HL-60/S4 treated with phorbol 12-myristate 13-acetate at 8.2 ng/mL for 4 days and 3 days (cell line): ENCODE data around the gene HS2ST1.
"Not testable (repeated sequence)": the region's sequence is repeated elsewhere in the genome, so short reads cannot be mapped to it uniquely, and the experiment has no call there.

Source experiments
- in situ Hi-C: fragments of 300-500 bp; cut with MboI; formaldehyde crosslinking; loops from 2 replicates; pipeline ENCODE4 v1.15.0; 2022; ENCODE audit warnings: low sequenced_read_pairs

The HS2ST1 gene

DNA sequence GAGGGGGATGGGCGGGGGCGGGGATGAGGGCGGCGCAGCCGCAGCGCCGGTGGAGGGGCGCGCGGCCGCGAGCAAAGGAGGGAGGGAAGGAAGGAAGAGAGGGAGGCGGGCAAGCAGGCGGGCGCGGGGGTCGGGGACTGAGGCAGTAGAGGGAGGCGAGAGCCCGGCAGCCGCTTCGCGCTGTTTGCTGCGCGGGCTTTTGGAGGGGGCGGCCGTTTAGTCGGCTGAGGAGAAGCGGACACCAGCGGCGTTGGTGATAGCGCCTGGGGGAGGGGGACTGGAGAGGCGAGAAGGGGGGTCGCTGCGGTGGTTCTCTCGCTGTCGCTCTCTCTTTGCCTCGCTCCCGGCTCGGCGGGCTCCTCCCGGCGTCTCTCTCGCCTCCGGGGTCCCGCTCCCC, at the start of gene HS2ST1:
Gene HS2ST1 (plus strand): TSS at position 35 of the 397 bp plus-strand sequence.
- in situ Hi-C loops = no loop called here

DNA sequence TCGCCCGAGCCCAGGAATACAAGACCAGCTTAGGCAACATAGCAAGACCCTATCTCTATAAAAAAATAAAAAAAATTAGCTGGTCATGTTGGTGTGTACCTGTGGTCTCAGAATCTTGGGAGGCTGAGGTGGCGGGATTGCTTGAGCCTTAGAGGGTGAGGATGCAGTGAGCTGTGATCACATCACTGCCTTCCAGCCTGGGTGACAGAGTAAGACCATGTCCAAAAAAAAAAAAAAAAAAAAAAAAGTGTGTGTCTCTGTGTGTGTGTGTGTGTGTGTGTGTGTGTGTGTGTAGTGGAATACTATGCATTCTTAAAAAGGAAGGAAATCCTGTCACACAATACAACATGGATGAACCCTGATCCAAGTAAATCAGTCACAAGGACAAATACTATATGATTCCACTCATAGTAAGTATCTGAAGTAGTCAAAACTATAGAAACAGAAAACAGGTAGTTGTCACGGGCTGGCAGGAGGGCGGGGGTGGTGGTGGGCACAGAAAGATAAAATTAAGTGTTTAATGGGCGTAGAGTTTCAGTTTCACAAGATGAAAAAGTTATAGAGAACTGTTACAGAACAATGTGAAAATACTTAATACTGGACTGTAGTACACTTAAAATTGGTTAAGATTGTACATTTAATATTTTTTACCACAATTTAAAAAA, 48.3 kb upstream of the HS2ST1 start:
- in situ Hi-C loops = no loop called here

- in situ Hi-C loops = no loop called here
Measured at GRCh38 chr1:86866665-86867064, 47.8 kb upstream of the HS2ST1 start.

- in situ Hi-C loops = not testable (repeated sequence)
Measured at GRCh38 chr1:86867278-86867677, 47.2 kb upstream of the HS2ST1 start.

DNA sequence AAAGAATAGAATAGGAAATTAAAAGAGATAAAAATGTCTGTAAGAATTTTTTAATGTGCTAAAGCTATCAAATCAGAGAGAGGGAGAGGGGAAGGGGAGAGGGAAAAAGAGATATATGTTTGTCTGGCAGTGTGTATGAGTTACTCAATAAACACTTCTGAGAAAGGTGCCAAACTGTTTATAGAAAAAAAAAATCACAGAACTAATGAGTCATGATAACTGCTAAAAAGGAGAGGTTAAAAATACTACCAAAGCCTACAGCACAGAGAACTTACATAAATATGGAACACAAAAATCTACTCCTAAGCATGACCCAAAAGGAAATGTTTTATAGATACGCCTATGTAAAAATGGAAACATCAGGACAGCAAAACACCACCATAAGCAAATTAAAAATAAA, 46.0 kb upstream of the HS2ST1 start:
- in situ Hi-C loops = no loop called here

GRCh38 chr1:86871001-86871400, 43.4 kb upstream of the HS2ST1 start:
- in situ Hi-C loops = no loop called here

- in situ Hi-C loops = no loop called here
Measured at GRCh38 chr1:86872086-86872485, 42.3 kb upstream of the HS2ST1 start.

DNA sequence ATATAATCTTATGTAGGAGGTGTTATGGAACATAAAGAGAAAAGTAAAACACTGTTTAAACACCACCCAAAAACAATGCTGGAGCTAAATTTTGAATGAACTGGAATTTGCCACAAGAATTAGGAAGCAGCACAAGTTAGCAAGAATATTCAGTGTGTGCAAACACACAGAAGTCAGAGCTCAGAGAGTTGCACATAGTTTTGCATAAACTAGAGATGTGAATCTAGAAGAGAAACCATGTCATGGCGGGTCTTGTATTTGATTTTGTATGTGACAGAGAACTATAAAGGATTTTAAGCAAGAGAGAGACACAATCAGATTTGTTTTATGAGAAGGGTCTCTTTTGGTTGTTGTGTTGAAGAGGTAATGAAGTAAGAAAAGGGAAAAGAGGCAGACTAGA, 38.7 kb upstream of the HS2ST1 start:
- in situ Hi-C loops = no loop called here

- in situ Hi-C loops = no loop called here
Measured at GRCh38 chr1:86887479-86888162, 26.8 kb upstream of the HS2ST1 start.

GRCh38 chr1:86888327-86888726, 26.1 kb upstream of the HS2ST1 start:
- in situ Hi-C loops = no loop called here

GRCh38 chr1:86899401-86899800, 15.0 kb upstream of the HS2ST1 start:
- in situ Hi-C loops = not testable (repeated sequence)

DNA sequence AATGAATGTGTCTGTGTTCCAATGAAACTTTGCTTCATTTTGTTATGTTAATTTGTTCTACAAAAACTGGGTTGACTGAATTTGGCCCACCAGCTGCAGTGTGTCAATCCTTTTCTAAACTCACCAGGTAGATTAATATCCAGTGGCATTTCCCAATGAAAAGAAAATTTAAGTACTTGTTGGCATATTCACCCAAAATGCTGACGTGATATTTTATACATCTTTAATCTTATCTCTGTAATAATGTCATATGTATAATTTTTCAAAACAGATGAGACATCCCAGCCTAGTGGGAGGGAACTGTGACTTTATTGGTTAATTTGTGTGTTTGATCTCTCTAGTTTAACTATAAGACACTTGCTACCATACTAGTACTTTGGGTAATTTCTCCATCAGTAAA, 8.6 kb upstream of the HS2ST1 start:
- in situ Hi-C loops = no loop called here

DNA sequence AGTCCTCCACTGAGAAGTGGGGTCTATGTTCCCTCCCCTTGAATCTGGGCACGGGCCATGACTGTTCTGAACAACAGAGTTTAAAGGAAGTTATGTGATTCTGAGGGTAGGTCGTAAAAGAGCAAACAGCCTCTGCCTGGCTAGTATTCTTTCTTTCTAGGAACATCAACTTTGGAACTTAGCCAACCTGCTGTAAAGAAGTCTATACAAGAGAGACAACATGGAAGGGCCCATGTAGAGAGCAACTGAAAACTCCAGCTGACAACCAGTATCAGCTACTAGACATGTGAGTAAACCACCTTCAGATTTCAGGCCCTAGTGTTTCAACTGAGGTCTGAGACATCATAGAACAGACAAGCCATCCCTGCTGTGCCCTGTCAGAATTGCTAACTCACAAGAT, 8.0 kb upstream of the HS2ST1 start:
- in situ Hi-C loops = no loop called here

DNA sequence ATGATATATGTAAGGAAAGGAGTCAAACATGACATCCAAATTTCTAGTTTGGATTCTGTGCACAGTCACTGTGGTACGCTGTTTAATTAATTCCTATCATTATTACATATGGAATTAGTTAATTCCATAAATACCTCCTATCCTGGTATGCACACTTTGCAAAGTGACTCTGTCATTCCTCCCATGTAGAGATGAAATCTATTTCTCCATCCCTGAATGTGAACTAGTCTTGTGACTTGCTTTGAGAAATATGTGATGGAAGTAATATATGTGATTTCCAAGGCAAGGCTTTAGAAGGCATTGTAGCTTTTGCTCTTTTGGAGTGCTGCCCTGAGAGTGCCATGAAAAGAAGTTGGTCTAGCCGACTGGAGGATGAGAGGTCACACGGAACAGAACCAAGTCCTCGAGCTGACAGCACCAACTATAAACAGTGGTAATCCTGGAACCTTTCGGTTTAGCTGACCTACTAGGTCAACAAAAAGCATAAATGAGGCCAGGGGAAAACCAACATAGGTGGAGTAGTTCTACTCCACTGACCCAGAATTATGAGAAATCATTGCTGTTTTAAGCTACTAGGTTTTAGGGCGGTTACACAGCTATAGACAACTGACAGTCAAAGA, 2.0 kb upstream of the HS2ST1 start:
- in situ Hi-C loops = no loop called here

- in situ Hi-C loops = no loop called here
Measured at GRCh38 chr1:86913399-86913895, 988 bp upstream of the HS2ST1 start.

DNA sequence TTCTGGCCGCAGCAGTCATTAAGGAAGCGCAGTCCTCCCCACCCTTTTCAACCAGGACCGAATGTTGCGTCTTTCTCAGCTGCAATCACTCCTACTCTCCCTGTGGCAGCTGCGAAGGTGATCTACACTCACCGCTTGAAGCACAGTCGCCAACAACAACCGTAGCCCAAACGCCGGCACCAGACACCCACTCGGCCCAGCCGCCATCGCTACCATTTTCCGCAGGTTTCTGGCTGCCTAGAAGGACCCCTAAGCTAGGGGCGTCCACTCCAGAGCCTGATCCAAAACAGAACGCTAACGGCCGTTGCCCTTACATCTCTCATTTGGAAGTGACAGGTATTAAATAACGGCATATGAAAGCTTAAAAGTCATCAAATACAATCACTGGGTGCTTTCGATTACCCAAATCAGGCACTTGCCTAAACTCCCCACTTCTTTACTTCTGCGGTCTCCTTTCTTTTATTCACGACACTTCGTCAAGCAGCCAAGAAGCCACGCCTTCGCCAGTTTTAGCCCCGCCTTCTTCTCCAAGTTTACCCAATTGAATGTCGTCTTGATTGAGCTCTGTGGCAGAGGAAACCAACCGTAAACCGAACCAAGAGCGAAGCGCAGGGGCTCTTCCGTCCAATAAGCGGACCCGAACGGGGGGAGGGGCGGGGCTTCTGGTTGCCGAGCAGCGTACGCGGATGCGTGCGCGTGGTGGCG, 387 bp upstream of the HS2ST1 start, which contains the start of gene SELENOF:
Gene SELENOF (minus strand): TSS at position 231 of the 705 bp plus-strand sequence. CDS start 15 bp downstream, at position 216.
- in situ Hi-C loops = no loop called here

DNA sequence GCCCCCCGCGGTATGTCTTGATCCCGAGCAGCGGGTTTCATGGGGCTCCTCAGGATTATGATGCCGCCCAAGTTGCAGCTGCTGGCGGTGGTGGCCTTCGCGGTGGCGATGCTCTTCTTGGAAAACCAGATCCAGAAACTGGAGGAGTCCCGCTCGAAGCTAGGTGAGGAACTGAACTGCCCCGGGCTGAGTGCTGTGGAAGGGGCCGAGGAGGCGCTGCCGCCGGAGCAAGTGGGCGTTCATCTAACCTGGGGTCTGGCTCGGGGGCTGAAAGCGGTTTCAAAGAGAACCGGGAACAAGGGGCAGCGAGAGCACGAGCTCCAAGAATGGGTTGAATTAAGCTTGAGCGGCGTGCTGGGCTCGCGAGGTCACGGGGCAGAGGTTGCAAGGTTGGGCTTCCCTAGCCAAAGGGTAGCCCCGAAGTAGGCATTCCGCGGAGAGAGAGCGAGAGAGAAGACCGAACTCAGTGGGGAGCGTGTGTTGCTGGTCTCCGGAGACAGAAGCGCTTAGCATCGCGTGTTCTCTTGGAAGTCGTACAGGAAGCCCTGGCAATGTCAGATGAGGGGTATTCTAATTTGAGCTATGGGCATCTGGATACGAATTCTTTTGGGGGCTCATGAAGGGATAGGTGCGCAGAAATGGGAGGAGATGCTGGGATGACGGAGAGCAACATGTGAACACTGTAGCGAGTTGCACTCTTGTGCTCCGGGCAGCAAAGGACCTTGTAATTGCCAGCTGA, 732 bp downstream of the HS2ST1 start:
- in situ Hi-C loops = no loop called here

- in situ Hi-C loops = no loop called here
Measured at GRCh38 chr1:86915737-86916235, 1.4 kb downstream of the HS2ST1 start.

DNA sequence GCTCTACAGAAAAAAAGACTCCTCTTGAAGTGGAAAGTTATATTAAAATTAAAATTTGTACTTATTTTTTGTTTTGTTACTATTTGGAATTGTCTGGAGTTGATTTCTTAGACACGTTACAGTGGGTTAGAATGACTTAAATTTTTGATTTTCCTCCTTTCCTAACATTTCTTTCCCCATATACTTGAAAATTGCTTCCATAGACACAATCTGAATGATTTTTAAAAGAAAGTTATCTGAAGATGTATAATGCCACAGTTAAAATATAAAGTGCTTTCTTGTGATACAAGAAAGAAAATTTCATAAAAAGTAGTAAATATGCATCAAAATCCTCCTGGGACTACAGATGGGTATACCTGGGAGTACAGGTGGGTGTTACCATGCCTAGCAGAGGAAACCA, 2.3 kb downstream of the HS2ST1 start:
- in situ Hi-C loops = no loop called here

- in situ Hi-C loops = no loop called here
Measured at GRCh38 chr1:86922445-86922844, 8.0 kb downstream of the HS2ST1 start.
